Esophagus muscularis mucosa (tissue), 4 donors: ENCODE data around the gene IFNLR1.

ENCODE experiments used
- EP300 ChIP-seq: sonication (generic); formaldehyde crosslinking; IDR thresholded peaks from one replicate; pipeline ENCODE4 v1.6.1; 2017; ENCODE audit warnings: antibody characterized with exemption
- POLR2A ChIP-seq: fragments of 450-650 bp; IDR thresholded peaks from one replicate; pipeline ENCODE4 v1.6.1; 2017; ENCODE audit warnings: antibody characterized with exemption, moderate library complexity, mild to moderate bottlenecking, low read depth
- POLR2AphosphoS5 ChIP-seq, 2 donors: sonication (generic); formaldehyde crosslinking; IDR thresholded peaks; one replicate each; pipeline ENCODE4 v1.6.1; 2017; ENCODE audit warnings: antibody characterized with exemption in 2 of 2
- TF ChIP-seq, protein P1 (sequence below), 3 experiments: fragments of 200-600 bp in 2 of 3; fragments of 450-650 bp in 1 of 3; sonication (generic) in 2 of 3; IDR thresholded peaks; one replicate each; pipeline ENCODE4 v1.5.1; 2017 to 2019; ENCODE audit warnings: antibody characterized with exemption in 3 of 3, mild to moderate bottlenecking in 2 of 3, moderate library complexity in 1 of 3

- TF ChIP-seq, protein P1, sequence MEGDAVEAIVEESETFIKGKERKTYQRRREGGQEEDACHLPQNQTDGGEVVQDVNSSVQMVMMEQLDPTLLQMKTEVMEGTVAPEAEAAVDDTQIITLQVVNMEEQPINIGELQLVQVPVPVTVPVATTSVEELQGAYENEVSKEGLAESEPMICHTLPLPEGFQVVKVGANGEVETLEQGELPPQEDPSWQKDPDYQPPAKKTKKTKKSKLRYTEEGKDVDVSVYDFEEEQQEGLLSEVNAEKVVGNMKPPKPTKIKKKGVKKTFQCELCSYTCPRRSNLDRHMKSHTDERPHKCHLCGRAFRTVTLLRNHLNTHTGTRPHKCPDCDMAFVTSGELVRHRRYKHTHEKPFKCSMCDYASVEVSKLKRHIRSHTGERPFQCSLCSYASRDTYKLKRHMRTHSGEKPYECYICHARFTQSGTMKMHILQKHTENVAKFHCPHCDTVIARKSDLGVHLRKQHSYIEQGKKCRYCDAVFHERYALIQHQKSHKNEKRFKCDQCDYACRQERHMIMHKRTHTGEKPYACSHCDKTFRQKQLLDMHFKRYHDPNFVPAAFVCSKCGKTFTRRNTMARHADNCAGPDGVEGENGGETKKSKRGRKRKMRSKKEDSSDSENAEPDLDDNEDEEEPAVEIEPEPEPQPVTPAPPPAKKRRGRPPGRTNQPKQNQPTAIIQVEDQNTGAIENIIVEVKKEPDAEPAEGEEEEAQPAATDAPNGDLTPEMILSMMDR (IDR thresholded peaks at IDR 0.05), result no peak
- TF ChIP-seq POLR2A (no peak), EP300 (no peak), POLR2AphosphoS5 (IDR thresholded peaks at IDR 0.05) (no peak)
Measured at GRCh38 chr1:24181619-24182018, 5.5 kb downstream of the IFNLR1 start.
